ENCODE data around the gene TMEM247.

DNA sequence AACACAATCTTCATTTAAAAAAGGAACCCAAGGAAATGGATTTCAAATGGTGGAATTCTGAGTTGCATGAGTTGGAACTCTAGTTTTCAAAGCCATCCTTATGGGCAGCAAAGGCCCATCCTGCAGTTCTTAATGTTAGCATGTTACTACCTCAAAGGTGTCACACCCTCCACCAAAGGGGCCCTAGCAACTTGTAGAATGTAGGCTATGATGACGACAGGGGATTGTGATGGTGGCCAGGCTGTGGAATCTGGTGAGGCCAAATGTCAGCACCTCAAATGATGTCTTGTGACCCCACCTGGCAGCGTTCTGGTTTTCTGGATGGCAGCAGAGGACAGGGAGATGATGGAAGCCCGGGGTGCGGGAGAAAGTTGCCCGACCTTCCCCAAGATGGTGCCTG lies at the start of gene TMEM247:
- TF ChIP-seq, protein P1, sequence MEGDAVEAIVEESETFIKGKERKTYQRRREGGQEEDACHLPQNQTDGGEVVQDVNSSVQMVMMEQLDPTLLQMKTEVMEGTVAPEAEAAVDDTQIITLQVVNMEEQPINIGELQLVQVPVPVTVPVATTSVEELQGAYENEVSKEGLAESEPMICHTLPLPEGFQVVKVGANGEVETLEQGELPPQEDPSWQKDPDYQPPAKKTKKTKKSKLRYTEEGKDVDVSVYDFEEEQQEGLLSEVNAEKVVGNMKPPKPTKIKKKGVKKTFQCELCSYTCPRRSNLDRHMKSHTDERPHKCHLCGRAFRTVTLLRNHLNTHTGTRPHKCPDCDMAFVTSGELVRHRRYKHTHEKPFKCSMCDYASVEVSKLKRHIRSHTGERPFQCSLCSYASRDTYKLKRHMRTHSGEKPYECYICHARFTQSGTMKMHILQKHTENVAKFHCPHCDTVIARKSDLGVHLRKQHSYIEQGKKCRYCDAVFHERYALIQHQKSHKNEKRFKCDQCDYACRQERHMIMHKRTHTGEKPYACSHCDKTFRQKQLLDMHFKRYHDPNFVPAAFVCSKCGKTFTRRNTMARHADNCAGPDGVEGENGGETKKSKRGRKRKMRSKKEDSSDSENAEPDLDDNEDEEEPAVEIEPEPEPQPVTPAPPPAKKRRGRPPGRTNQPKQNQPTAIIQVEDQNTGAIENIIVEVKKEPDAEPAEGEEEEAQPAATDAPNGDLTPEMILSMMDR (IDR thresholded peaks at IDR 0.05; ENCODE audit: low read length): no peak
- no peak for TF ChIP-seq EZH2 (optimal IDR thresholded peaks at IDR 0.05; ENCODE audit: low read depth, low read length)
